Spleen (tissue), 7 donors: ENCODE measurements around the gene SLC12A6.

ENCODE experiments used
- POLR2A ChIP-seq, 3 donors: fragments of 450-650 bp; IDR thresholded peaks; one replicate each; pipeline ENCODE4 v1.5.1; 2017; ENCODE audit warnings: antibody characterized with exemption in 3 of 3, mild to moderate bottlenecking in 1 of 3
- TF ChIP-seq, protein P1 (sequence below), 11 experiments: fragments of 200-600 bp in 7 of 11; fragments of 450-650 bp in 4 of 11; sonication (generic) in 4 of 11; IDR thresholded peaks in 8 of 11; conservative IDR thresholded peaks in 3 of 11; 1 replicate in 7 of 11; 2 replicates in 4 of 11; pipeline versions ENCODE4 v1.4.0 to v1.8.0; 2016 to 2021; ENCODE audit warnings: antibody characterized with exemption in 11 of 11, inconsistent platforms in 4 of 11, mild to moderate bottlenecking in 1 of 11
- donor health status: DM: no; HTN: no; CAD: no; lungs with moderate emphysema.
- donor health status: DM: no; HTN: no; CAD: no.
- donor health status: DM: no; HTN: no; CAD: no.

DNA sequence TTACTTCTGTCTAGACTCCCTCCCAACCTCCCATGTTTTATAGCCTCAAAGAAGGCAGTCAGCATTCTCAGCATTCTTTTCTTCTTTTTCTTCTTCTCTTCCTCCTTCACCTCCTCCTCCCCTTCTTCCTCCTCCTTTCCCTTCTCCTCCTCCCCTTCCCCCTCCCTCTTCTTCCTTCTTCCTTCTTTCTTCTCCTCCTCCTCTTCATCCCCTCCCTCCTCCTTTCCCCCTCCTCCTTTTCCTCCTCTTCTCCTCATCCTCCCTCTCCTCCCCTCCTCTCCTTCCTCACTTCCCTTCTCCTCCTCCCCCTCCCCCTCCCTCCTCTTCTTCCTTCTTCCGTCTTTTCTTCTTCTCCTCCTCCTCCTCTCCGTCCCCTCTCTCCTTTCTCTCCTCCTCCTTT is 33.1 kb upstream of the SLC12A6 start:
- TF ChIP-seq POLR2A (IDR thresholded peaks at IDR 0.05) = no peak
- TF ChIP-seq, protein P1, sequence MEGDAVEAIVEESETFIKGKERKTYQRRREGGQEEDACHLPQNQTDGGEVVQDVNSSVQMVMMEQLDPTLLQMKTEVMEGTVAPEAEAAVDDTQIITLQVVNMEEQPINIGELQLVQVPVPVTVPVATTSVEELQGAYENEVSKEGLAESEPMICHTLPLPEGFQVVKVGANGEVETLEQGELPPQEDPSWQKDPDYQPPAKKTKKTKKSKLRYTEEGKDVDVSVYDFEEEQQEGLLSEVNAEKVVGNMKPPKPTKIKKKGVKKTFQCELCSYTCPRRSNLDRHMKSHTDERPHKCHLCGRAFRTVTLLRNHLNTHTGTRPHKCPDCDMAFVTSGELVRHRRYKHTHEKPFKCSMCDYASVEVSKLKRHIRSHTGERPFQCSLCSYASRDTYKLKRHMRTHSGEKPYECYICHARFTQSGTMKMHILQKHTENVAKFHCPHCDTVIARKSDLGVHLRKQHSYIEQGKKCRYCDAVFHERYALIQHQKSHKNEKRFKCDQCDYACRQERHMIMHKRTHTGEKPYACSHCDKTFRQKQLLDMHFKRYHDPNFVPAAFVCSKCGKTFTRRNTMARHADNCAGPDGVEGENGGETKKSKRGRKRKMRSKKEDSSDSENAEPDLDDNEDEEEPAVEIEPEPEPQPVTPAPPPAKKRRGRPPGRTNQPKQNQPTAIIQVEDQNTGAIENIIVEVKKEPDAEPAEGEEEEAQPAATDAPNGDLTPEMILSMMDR (IDR thresholded peaks at IDR 0.05 in 8 of 11, conservative IDR thresholded peaks at IDR 0.05 in 3 of 11) = no peak
